Measurements from ENCODE around the gene TGM4.

Gene TGM4

GRCh38 chr3:44958386-44958785 is 84.0 kb downstream of the TGM4 start:
- no peak for DNase-seq

- DNase-seq: no peak
Measured at GRCh38 chr3:44960387-44961026, 86.1 kb downstream of the TGM4 start.

GRCh38 chr3:44961888-44962287 is 87.5 kb downstream of the TGM4 start:
- DNase-seq: no peak

GRCh38 chr3:44962621-44963393 is 88.4 kb downstream of the TGM4 start:
- DNase-seq: no peak

- DNase-seq: no peak
Measured at GRCh38 chr3:44963571-44964325, 89.3 kb downstream of the TGM4 start.

Data from NCI-H2171 (cell line).